HG03139 (cell line): Measurements from ENCODE around the gene OSBP2.

Source experiments
- ATAC-seq: cut with Tn5 transposase; IDR thresholded peaks from one replicate; pipeline ENCODE4 v1.9.1; 2021; ENCODE audit not compliant: unreplicated experiment

The OSBP2 gene

DNA sequence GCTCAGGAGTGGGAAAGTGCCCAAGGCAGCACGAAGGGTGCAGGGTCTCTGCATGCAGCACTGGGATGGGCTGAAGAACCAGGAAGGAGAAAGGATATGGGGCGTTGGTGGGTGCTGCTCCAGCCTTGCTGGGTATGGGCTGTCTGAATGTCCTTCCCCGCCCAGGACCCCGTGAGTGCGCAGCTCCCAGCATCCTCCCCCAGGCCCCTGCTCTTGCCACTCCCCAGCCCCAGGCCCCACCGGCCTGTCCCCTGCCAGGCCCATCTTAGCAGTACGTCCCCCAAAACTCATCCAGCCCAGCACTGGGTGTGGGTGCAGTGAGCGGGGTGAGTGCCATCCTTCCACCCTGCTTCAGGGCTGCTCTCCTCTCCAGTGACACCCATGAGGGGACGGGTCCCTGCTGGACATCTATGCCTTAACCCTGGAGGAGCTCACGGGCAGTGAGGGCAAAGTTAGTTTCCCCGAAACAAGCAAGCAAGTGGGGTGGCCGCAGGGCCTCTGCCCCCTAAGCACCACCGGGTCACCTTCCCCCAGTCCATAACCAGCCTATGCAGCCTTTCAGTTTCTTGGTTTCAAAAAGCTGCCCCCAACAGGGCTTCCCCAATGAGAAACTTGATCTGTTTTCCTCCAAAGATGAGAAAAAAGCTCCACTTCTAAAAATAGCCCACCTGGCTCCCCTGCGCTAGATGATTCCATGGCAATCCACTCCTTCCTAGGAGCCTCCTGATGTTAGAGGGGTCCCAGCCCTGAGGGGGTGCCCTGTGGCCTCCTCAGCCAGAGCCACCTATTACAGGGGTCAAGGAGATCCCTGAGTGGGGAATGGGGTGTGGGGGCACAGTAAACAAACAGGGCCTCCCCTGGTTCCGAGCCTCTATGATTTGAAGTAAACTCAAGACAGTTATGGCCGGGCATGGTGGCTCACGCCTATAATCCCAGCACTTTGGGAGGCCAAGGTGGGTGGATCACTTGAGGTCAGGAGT lies 170.1 kb downstream of the OSBP2 start:
- ATAC-seq: no peak

DNA sequence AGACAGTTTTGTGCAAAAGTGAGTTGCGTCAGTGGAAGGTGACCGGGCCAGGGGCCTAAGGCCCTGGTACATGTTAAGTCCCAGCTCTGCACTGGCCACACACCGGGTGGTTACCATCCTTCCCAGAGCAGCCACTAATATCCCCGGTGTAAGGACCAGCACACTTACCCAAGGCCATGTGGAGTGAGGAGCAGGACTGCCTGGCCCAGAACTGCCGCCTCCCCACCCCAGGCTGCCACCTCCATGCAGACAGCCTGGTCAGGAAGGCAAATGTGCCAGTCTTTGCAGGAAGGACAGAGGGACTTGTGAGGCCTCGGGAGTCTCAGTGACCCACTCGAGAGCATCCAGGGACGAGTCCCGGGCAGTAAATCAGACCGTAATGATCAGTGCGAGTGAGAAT lies 171.0 kb downstream of the OSBP2 start:
- no peak for ATAC-seq

DNA sequence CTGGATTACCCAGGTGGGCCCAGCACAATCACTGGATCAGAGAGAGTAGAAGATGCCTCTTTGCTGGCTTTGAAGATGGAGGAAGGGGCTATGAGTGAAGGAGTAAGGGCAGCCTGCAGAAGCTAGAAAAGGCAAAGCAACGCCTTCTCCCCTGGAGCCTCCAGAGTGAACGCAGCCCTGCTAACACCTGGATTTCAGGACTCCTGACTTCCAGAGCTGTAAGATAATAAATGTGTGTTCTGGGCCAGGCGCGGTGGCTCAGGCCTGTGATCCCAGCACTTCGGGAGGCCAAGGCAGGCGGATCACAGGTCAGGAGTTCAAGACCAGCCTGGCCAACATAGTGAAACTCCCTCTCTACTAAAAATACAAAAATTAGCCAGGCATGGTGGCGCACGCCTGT lies 171.5 kb downstream of the OSBP2 start:
- no peak for ATAC-seq

DNA sequence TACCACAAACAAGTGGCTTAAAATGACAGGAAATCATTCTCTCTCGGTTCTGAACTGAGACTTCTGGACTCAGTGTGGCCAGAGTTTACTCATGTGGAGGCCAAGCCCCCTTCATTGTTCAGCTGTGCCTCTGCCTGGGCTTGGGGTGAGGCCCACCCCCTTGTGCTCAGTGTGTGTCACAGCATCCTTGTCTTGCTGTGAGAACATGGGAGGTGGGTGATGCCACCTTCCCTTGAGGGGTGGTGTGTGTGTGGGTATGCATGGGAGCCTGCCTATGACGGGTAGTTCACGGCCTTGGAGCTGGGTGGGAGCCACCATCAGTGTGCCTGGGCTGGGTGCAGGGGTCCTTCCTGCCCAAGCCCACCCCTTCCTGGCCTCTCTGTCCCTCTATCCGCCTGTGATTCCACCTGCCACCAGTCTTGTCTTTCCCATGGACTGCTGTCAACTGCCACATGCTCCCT lies 172.2 kb downstream of the OSBP2 start:
- ATAC-seq: no peak

DNA sequence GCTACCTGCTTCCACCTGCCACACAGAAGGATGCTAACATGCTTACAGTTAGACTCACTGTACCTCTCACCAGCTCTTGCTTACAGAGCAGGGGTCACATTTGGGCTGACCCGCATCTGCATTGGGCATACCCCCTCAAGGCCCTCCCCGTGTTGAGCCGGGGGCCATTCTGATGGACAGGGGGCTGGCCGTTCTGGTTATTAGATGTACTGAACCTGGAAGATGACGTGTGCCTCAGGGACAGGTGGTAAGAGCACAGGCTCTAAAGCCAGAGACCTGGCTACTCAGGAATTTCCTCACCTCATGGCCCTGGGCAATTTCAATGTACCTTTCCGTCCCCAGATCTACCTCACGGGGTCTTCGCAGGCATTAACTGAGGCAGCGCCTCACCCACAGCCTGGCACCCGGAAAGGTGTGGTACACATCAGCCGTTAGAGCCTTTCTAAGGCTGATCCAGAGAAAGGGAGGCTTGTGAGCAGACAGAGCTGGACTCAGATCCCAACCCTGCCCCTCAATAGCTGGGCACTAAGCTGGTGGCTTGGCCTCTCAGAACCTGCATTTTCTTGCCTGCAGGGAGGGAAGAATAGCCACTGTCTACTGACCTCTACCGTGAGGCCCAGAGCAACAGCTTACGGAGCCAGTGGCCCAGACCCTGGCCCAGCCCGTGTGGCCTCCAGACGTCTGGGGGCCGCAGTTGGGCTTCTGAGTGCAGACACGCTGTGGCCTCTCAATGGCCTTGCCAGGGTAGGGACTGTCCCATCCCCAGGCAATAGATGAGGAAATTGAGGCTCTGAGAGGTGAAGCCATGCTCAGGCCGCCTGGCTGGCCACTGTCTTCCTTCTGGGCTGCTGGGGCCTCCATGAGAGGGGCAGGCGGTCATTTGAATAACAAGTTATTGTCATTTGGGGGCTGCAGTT lies 173.3 kb downstream of the OSBP2 start:
- ATAC-seq: no peak

DNA sequence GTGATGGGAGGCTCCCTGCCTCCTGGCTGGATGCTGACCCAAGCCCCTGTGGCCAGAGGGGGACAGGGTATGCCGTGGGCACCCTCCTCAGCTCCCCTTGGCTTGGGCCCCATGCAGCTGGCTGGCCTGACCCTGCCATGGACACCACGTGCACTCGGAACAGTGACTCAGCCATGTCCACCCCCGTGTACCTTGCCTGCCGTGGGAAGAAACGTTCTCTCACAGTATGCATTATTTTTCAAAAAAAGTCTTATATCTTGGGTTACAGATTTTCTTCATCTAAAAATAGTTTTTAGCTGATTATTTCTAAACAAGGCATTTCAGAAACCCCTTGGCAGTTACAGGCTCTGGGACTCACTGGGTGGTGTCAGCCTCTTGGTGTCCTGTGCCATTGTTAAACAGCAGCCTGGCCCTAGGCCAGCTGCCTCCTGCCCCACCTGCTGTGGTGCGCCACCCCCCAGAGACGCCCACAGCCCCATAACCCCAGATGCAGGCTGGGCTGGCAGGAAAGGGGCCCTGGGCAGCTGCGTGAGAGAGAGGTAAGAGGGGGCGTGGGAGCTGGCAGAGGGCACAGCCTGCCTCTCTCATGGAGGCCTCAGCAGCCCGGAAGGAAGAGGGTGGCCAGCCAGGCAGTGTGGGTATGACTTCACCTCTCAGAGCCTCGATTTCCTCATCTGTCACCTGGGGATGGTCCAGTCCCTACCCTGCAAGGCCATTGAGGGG lies 174.2 kb downstream of the OSBP2 start:
- no peak for ATAC-seq

DNA sequence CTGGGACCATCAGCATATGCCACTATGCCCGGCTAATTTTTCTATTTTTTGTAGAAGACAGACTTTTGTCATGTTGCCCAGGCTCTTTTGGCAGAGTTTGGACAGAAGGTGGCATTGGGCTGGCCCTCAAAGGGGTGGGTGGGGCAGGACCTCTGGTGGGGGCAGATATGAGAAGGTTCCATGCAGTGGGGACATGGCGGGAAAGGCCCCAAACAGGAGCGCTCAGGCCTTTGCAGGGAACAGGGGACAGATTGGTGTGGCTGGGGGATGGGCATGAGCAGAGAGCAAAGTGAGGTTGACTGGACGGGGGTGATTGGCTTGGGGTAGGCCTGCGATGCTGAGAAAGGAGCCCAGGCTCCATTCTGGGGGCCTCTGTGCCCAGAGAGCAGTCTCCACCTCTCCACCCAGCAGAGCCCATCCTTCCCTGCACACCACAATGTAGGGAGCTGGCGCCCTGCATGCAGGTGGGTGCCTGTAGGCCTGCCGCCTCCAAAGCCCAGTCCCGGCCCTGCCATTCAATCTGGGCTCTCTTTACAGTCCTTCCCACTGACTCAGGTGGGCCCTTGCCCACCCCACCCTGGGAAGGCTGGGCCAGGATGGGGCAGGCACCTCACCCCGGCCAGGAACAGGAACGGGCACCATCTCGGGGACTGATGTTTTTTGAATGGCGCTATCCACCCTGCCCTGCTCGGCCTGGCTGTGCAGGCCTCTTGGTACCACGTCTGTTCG lies 175.2 kb downstream of the OSBP2 start:
- ATAC-seq: no peak

DNA sequence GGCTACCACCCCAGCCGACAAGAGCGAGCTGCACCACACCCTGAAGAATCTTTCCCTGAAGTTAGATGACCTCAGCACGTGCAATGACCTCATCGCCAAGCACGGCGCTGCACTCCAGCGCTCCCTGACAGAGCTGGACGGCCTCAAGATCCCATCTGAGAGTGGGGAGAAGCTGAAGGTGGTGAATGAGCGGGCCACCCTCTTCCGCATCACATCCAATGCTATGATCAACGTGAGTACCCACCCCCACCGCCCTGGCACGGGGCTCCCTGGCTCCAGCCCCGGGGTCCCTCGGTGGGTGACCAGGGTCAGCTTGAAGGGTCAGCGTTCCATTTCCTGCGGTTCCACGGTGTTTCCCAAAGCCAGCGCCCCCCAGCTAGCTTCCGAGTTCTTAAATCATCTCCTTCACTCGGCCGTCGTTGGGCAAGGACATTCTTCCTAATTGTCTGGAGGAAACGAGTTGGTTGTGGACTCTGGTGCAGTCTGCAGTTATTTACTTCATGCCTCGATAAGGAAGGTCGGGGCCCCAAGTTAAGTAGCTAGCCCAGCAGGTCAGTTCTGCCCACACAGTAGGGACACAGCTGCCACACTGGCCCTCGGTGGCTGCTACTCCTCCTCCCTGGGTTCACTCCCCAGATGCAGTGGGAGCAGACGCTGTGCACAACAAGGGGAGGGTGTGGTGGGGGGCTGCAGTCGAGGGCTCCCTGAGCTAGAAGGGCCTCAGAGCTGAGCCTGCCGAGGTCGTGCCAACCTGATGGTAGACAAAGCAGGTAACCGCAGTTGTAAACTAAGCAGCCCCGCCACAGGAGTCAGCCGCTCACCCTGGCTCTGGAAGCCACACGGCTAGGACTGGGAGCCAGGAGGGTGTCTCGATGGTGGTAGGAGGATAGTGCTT lies 176.0 kb downstream of the OSBP2 start:
- ATAC-seq: no peak

DNA sequence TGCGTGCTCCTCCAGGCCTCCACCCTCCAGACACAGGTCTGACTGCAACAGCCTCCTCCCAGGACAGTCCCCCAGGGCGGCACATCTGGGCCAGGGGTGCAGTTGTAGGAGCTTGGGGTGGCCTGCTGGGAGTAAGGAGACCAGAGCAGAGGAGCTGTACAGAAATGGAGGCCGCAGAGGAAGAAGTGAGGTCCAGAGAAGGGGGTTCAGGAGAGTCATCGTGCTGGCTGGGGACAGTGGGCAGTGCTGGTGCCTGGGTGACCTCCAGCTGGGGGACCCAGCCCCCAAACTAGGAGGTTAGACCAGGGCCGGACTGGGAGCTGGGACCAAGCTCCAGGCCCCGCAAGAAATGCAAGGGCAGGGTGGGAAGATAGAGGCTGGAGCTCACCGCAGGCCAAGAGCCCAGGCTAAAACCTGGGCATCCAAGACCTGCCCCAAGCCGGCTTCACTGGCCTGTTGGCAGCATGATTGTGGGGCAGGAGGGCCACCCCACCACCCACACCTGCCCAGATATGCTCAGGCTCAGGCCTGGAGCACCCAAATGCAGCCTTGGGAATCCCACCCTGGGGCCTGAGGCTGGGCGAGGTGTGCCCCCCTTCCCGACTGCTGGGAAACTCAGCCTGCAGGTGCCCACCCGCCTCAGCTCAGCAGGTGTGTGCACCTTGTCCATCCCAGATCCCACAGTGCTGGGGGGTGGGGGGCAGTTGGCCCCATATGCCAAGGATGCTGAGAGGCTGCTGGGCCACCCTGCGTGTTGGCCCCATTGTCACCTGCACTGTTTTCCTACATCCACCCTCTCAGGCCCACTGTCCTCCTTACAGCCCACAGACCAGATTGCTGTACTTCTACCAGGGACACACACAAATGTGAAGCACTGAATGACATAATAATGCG lies 177.0 kb downstream of the OSBP2 start:
- ATAC-seq: no peak

DNA sequence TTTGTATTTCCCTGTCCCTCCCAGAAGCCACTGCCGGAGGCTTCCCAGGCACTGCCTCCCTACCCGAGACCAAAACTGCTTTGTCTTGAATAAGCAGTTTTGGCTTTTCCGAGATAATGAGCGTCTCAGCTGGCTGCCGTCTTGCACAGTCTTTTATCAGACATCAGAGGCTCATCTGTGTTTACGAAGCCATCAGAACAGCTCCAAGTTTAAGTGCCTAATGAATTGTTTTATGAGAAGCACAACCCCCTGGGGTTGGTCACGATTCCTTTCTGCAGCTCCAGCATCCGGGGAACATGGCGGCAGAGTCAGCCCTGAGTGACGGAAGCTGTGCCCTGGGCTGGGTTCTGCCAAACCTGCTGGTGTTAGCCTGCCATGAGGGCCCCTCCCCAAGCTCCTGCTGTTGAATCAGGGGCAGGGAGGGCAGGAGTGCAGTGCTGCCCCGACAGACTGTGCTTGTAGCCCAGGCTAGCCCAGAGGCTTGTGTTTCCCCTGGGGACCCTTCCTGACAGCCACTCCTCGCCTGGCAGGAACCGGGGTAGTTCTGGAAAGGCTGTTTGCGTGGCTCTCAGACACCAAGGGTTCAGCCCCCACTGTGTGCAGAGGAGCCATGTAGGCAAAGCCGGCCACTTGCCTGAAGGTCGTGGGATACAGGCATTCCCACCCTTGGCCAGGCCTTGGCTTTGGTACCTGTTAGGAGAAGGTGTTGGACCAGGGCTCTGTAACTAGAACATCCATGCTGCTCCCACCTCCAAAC lies 177.8 kb downstream of the OSBP2 start:
- ATAC-seq: no peak

DNA sequence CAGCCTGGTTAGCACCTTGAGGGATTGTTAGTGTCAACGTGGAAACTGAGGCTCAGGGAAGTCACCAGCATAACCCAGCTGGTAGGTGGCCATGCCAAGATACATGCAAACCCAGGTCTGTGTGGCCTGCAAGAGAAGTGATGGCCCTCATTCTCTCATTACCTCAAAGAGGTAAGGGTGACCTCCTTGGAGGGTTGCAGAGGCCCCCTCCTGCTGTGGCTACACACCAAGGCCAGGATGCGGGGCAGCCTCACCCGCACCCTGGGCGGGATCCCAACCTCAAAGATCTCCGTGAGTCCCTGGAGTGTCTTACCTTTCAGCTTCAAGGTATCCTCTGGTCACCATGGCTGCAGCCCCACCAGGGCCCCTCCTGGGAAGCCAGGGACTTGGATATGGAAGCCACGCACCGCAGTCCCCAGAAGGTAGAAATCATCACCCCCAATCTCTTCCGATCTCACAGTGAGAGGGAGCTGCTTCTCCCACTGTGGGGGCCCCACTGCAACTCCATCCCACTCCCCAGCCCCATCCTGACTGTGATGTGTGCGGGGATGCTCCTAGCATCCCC lies 178.5 kb downstream of the OSBP2 start:
- ATAC-seq: no peak

DNA sequence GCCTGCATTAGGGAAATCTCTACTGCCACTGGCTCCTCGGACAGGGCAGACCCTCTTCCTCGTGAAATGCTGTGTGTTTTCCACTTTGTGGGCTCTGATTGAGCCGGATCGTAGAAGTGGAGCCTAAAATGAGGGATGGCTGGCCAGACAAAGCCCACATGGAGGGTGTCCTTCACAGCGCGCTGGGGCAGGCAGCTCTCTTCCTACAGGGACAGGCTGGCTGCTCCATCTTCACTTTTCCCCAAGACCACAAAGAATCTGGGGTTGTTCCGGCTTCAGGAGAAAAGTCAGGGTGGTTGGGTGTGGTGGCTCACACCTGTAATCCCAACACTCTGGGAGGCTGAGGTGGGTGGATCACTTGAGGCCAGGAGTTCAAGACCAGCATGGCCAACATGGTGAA lies 179.0 kb downstream of the OSBP2 start:
- ATAC-seq: no peak

DNA sequence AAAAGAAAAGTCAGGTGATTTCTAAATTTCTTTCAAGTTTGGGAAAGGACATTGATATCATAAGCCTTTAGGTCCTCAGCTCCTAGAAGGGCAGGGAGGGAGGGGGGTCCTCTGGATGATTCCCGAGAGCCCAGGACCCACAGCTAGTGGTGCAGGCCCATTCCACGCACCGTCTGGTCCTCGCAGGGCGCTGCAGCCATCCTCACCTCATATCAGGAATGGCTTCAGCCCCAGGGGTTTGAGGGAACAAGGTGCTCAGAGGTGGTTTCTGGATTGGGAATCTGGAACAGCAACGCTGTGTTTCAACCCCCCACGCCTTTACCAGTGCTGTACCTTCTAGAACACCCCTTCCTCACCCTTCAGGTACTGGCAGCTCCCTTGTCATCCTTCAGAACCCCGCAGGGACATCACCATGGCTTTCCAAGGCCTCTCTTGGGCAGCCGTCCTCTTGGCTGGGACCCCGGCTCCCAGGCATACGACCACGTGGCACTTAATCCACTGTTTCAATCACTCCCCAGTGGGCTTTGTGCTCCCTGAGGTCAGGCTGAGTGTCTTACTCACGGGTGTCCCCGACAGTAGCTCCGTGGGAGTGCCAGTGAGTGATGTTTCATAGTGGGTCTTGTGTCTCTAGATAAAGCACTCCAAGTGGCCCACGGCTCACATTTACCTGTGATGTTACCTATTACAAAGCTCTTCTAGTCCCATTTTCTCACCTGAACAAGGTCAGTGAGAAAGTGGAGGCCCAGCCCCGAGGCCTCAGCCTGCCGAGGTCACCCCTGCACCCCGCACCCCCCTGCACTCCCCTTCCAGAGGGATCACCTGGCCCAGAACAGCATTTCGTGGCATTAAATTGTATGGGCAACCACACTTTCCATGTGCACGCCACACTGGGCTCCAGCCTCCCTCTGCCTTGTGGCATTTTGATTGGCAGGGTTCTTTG lies 180.0 kb downstream of the OSBP2 start:
- ATAC-seq: no peak

DNA sequence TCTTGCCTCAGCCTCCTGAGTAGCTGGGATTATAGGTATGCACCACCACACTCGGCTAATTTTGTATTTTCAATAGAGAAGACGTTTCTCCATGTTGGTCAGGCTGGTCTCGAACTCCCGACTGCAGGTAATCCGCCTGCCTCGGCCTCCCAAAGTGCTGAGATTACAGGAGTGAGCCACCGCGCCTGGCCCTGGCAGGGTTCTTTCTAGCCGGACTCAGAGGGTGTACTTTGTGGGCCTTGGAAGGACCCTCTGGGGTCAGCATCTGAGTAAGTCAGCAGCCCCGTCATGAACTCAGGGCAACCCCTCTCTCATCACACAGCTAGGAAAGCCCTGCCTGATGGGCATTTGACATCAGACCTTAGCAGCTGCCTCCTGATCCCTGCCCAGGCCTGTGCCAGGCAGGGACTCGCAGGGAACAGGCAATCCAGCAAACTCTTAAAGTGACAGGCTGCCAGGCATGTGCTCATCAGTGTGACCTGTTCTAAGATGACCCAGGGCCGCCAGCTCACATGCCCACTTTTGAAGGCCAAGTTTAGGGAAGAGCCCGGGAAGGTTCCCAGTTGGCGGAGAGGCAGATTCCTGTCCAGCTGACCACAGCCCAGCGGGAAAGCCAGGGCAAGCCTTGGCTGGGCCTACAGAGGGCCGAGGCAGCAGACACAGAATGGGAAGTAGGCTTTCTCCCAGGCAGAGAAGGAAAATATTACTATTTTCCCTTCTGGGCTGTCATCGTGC lies 181.0 kb downstream of the OSBP2 start:
- ATAC-seq: no peak

DNA sequence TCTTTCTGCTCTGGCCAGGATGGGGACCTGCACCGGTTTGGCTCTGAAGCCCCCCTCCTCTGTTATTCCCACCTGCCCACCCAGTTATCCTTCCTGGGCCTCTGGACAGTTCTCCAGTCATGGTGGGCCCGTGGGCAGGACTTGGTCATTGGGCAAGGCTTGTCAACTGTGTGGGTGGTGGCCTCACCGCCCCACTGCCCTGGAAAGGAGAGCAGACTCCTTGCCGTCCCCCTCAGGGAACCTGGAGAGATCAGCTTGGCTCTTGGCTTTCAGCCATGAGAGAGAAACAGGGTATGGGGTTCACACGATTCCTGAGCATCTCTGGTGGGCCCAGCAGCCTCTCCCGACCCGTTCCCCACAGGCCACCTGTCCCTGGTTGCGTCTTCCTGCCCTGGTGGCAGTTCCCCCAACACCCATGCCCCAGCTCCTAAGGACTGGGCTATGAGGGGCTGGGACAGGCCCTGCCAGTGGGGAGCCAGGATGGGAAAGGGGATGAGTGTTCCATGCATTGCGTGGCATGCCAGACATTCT lies 181.6 kb downstream of the OSBP2 start:
- no peak for ATAC-seq
